Natural killer cell treated with Interleukin-12 subunit alpha and Interleukin-12 subunit beta and Interleukin-15 and Interleukin-18, amount 100 ng/mL, for 72 hours (primary cell): Measurements from ENCODE around the gene CDH15. TPM values are rescaled to one million over a fixed set of nuclear protein-coding genes. Genes with fewer than 3 reads are reported as not detected.

Experiments
- ATAC-seq, 2 donors: fragments of 150-1000 bp; cut with Tn5 transposase in 1 of 2; sonication (Bioruptor Pico), chemical (Tn5 transposase) in 1 of 2; 2 replicates each; pipeline ENCODE4 v1.10.0; 2021
- DNase-seq: peaks from one replicate; pipeline ENCODE4 v3.0.0; 2022; ENCODE audit warnings: low spot score
- H3K27ac Mint-ChIP-seq, 2 donors: 1 replicate in 1 of 2; 2 replicates in 1 of 2; pipeline ENCODE4 v1.8.0; 2022; ENCODE audit warnings: mixed read lengths in 2 of 2, mild to moderate bottlenecking in 1 of 2, moderate library complexity in 1 of 2
- H3K27me3 Mint-ChIP-seq, 2 donors: 1 replicate in 1 of 2; 2 replicates in 1 of 2; pipeline ENCODE4 v1.8.0; 2022; ENCODE audit warnings: mixed read lengths in 2 of 2
- H3K36me3 Mint-ChIP-seq: one replicate; pipeline ENCODE4 v1.8.0; 2022; ENCODE audit warnings: mixed read lengths
- H3K4me1 Mint-ChIP-seq, 2 donors: 1 replicate in 1 of 2; 2 replicates in 1 of 2; pipeline ENCODE4 v1.8.0; 2022; ENCODE audit warnings: low read depth in 2 of 2, mixed read lengths in 2 of 2, mild to moderate bottlenecking in 1 of 2
- H3K4me3 Mint-ChIP-seq: one replicate; pipeline ENCODE4 v1.8.0; 2022; ENCODE audit warnings: mixed read lengths
- H3K9me3 Mint-ChIP-seq: 2 replicates; pipeline ENCODE4 v1.8.0; 2022; ENCODE audit warnings: mixed read lengths
- total RNA-seq, 2 donors: library from RNA; stranded (reverse); gene quantifications; one replicate each; pipeline ENCODE4 v1.2.3, GENCODE V29; 2022

Gene CDH15
- total RNA-seq, 2 donors from 2014 or later: not detected

DNA sequence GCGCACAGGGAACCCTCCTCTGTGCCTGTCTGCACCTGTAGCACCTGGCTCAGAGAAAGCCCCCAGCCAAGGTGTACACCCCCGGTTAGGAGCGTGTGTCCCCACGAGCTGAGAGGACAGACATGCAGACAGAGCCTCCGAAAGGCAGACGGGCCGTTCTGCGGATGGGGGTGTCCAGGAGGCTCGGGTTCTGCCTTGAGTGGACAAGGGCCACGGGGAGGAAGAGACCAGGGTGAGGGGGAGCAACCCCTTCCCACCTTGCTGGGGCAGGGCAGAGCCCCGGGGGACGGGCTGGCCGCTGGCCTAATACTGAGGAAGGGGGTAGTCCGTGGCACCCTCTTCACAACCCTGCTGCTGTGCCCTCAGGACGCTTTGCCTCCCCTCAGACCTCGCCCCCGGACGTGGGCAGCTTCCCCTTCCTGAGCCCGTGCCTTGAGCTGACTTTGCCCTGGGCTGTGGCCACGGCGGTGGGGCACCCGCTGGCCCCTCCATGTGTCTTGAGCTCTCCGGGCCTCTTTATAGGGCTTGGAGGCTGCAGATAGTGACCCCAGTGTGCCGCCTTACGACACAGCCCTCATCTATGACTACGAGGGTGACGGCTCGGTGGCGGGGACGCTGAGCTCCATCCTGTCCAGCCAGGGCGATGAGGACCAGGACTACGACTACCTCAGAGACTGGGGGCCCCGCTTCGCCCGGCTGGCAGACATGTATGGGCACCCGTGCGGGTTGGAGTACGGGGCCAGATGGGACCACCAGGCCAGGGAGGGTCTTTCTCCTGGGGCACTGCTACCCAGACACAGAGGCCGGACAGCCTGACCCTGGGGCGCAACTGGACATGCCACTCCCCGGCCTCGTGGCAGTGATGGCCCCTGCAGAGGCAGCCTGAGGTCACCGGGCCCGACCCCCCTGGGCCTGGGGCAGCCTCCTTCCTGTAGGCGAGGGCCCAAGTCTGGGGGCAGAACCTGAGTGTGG lies 23.1 kb downstream of the CDH15 start:
- no peaks in the 10 kb centered on the region for H3K36me3 Mint-ChIP-seq
- DNase-seq (no peak), ATAC-seq (no peak)
- H3K27ac Mint-ChIP-seq: no peak overlapping the region
- H3K4me3 Mint-ChIP-seq: no peak overlapping the region
- no peaks in the 10 kb centered on the region for H3K9me3 Mint-ChIP-seq
- no peaks in the 10 kb centered on the region for H3K4me1 Mint-ChIP-seq
- H3K27me3 Mint-ChIP-seq: peaks cover 0 to 2% of the 10 kb centered on the region in 2 donors

GRCh38 chr16:89195521-89196171 lies 24.1 kb downstream of the CDH15 start:
- no peaks in the 10 kb centered on the region for H3K4me1 Mint-ChIP-seq
- no peak for DNase-seq
- H3K4me3 Mint-ChIP-seq: no peak overlapping the region
- no peak overlapping the region for H3K27ac Mint-ChIP-seq
- ATAC-seq: no peak
- H3K27me3 Mint-ChIP-seq: peaks cover 0 to 5% of the 10 kb centered on the region in 2 donors
- no peaks in the 10 kb centered on the region for H3K36me3 Mint-ChIP-seq
- H3K9me3 Mint-ChIP-seq: no peaks in the 10 kb centered on the region

- H3K27me3 Mint-ChIP-seq: peaks cover 0 to 5% of the 10 kb centered on the region in 2 donors
- no peak overlapping the region for H3K4me3 Mint-ChIP-seq
- H3K4me1 Mint-ChIP-seq: no peaks in the 10 kb centered on the region
- no peak for ATAC-seq
- no peak overlapping the region for H3K27ac Mint-ChIP-seq
- no peaks in the 10 kb centered on the region for H3K36me3 Mint-ChIP-seq
- no peak for DNase-seq
- H3K9me3 Mint-ChIP-seq: no peaks in the 10 kb centered on the region
These were observed 25.6 kb downstream of the CDH15 start for GRCh38 chr16:89197033-89197632.

- Mint-ChIP-seq H3K27me3 (peaks cover 4 to 8% of the 10 kb centered on the region in 2 donors), H3K36me3 (peaks cover 2% of the 10 kb centered on the region), H3K4me1 (peaks cover 3% of the 10 kb centered on the region in 2 donors), H3K4me3 (no peak overlapping the region), H3K27ac (no peak overlapping the region), H3K9me3 (no peaks in the 10 kb centered on the region)
- no peak for ATAC-seq
- no peak for DNase-seq
These were observed 26.3 kb downstream of the CDH15 start for GRCh38 chr16:89197633-89198416.

DNA sequence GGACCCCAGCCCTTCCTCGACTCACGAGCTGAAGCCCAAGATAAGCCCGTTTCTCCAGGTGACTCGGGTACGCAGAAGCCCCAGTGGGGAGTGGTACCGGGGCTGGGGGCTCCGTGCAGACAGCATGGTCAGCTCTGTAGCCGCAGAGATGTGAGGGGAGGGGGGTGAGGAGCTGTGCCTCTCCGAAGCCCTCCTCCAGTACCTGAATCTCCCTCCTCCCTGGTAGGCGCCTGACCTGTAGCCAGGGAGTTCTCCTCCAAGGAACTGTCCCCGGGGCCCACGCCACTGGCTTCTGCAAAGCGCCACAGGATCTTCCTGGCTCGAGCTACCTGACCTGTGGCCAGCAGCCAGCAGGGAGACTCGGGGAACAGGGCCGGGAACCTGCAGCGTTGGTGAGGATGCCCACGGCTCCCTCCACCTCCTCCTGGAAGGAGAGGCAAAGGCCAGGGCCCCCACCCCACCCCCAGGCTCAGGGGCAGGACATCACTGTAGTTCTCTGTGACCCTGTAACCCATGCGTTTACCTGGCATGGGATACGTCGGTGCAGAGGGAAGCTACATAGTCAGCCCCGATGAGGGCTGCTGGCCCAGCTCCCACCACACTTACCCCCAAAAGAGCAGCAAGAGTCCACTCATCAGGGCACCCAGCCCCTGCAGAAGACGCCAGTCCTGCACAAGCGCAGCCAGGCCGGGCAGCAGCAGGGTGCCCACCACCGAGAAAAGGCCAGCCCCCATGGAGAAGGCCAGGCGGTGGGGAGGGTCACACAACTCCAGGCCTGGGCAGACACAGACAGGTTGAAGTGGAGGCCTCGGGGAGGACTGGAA lies 27.1 kb downstream of the CDH15 start:
- H3K36me3 Mint-ChIP-seq: peaks cover 7% of the 10 kb centered on the region
- peaks cover 6 to 8% of the 10 kb centered on the region in 2 donors for H3K4me1 Mint-ChIP-seq
- H3K27me3 Mint-ChIP-seq: peaks cover 12 to 16% of the 10 kb centered on the region in 2 donors
- no peak for ATAC-seq
- no peak for DNase-seq
- no peak overlapping the region for H3K4me3 Mint-ChIP-seq
- no peaks in the 10 kb centered on the region for H3K9me3 Mint-ChIP-seq
- no peak overlapping the region for H3K27ac Mint-ChIP-seq

DNA sequence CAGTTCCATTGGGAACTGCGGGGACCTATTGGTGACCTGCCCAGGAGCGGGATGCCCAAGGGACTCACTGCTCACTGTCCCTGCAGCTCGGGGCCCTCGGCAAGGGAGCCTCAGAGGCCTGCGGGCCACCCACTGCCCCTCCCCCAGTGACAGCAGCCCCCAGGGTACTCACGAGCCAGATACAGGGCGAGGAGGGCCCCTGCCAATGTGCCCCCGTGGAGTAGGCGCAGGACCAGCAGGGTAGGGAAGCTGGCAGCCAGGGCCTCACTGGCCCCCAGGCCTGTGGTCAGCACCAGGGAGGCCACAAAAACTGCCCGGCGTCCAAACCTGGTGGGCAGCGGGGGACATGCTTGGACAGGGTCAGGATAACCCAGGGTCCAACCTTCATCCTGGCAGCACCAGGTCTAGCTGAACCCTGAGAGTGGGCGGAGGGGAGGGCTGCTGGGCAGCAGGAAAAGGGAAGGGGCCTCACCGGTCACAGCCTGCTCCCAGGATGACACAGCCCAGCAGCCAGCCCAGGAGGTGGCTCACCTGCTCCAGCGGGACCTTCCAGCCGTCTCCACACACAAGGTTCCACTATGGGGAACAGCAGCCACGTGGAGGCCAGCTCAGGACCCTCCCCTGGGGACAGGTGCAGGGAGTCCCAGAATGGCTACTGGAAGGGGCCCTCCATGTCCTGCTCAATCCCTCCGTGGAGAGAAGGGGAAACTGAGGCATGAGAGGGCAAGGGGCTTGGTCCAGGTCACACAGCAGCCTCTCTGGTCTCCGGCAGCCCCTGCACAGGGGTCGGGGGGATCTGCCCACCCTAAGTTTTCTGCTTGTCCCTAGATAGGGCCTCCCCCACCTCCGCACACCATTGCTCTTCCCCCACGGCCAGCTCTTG lies 27.9 kb downstream of the CDH15 start:
- no peak overlapping the region for H3K27ac Mint-ChIP-seq
- no peak overlapping the region for H3K4me3 Mint-ChIP-seq
- ATAC-seq (no peak), DNase-seq (no peak)
- H3K9me3 Mint-ChIP-seq: no peaks in the 10 kb centered on the region
- H3K36me3 Mint-ChIP-seq: peaks cover 7% of the 10 kb centered on the region
- H3K27me3 Mint-ChIP-seq: peaks cover 20 to 22% of the 10 kb centered on the region in 2 donors
- peaks cover 6 to 8% of the 10 kb centered on the region in 2 donors for H3K4me1 Mint-ChIP-seq

DNA sequence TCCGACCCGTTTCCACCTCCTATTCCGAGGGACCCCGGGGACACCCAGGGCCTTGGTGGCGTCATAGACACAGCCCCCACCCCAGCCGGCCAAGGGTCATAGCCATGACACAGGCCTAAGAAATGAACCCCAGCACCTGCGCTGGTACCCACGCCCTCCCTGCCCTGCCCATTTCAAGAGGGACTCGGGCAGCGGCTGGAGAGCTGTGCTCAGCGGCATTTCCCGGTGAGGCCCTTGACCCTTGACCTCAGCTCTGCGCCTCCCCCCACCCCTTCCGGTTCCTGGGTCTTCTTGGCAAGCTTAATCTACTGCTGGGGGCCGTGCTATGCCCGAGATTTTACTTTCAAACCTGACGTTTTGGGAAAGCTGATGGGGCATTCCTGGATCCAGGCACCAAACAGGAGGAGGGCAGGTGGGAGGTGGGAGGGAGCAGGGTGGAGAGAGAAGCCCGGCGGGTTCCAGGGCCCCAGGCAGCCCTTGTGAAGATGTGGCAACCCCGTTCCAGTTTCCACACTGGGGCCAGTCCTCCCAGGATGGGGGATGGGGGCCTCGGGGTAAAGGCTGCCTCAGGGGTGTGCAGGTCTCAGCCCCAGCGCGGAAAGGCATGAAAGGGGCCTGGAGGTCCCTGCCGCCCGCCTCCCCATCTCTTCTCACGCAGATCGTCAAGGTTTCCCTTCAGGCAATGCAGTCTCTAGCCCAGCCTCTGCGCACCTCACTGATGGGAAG lies 28.7 kb downstream of the CDH15 start, which contains the start of gene SLC22A31:
TSS of gene SLC22A31 (minus strand) at position 414 of the 726 bp plus-strand sequence. CDS start at position 378, 36 bp downstream.
- Mint-ChIP-seq H3K27me3 (peaks cover 20 to 27% of the 10 kb centered on the region in 2 donors), H3K9me3 (no peaks in the 10 kb centered on the region), H3K4me1 (peaks cover 6 to 8% of the 10 kb centered on the region in 2 donors), H3K4me3 (no peak within 1 kb of the TSS), H3K36me3 (peaks cover 7% of the 10 kb centered on the region), H3K27ac (no peak within 1 kb of the TSS)
- DNase-seq (no peak), ATAC-seq (no peak)

- DNase-seq: no peak
- Mint-ChIP-seq H3K4me1 (peaks cover 6 to 8% of the 10 kb centered on the region in 2 donors), H3K27me3 (peaks cover 20 to 27% of the 10 kb centered on the region in 2 donors), H3K27ac (no peak overlapping the region), H3K9me3 (no peaks in the 10 kb centered on the region), H3K4me3 (no peak overlapping the region), H3K36me3 (peaks cover 7% of the 10 kb centered on the region)
- no peak for ATAC-seq
These were observed 29.4 kb downstream of the CDH15 start for GRCh38 chr16:89200850-89201411.

DNA sequence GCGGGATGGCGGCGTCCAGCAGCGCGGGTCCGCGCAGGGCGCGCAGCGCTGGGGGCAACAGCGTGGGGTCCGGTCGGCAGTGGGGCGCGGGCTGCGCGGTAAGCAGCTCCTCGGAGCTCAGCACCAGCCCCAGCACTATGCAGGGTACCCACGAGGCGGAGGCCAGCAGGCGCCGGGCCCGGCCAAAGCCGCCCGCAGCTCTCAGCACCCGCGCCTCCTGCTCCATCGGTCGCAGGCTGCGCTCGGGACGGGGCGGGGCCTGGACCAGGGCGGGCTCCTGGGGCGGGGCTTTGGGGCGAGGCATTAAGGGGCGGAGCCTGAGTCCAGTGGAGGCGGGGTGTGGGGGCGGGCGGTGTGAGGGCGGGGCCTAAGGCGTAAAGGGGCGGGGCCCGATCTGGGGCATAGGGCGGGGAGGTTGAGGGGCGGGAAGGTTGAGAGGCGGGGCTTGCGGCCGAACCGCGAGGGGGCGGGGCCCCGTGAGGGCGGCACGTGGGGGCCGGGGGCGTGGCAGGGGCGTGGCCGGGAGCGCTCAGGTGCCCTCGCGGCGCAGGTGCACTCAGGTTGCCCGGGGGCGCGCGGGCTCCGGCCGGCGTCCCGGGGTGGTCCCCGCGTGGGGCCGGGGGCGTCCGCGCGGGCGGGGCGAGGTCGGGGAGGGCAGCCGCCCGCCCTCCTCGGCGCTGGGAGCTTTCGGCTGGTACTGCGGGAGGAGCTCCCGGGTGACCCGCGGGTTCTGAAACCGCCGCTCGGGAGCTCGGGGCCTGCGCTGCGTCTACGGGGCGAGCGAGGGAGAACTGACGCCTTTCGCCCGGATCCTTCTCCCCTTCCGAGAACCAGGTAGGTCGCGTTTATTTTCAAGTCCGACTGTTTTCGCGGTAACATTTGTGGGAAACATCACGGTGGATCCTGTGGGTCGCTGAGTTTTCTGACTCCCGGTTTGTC lies 30.2 kb downstream of the CDH15 start:
- Mint-ChIP-seq H3K27ac (no peak overlapping the region), H3K9me3 (no peaks in the 10 kb centered on the region), H3K4me3 (no peak overlapping the region), H3K27me3 (peaks cover 20 to 29% of the 10 kb centered on the region in 2 donors), H3K36me3 (peaks cover 7% of the 10 kb centered on the region), H3K4me1 (peaks cover 6 to 8% of the 10 kb centered on the region in 2 donors)
- ATAC-seq (peak; percentile 90 to 95), DNase-seq (no peak)

GRCh38 chr16:89202422-89203215 lies 31.1 kb downstream of the CDH15 start:
- Mint-ChIP-seq H3K36me3 (peaks cover 7% of the 10 kb centered on the region), H3K4me1 (peaks cover 6 to 8% of the 10 kb centered on the region in 2 donors), H3K9me3 (no peaks in the 10 kb centered on the region), H3K27ac (no peak overlapping the region), H3K27me3 (peaks cover 20 to 30% of the 10 kb centered on the region in 2 donors), H3K4me3 (peak overlapping the region; percentile 60)
- DNase-seq (no peak), ATAC-seq (no peak)
